Fibroblast of lung (primary cell): ENCODE measurements around the gene TOX3. TPM values are rescaled to one million over a fixed set of nuclear protein-coding genes. Genes with fewer than 3 reads are reported as not detected.

Source experiments
- DNase-seq, 2 donors: peaks; one replicate each; pipeline versions ENCODE4 v3.0.0 to v3.0.0-alpha.2; 2010; ENCODE audit warnings: low read depth in 2 of 2
- H2AFZ ChIP-seq: 2 replicates; pipeline ENCODE4 v1.5.1; 2012; ENCODE audit warnings: low read length, control low read depth, inconsistent platforms
- H3K27ac ChIP-seq: 2 replicates; pipeline ENCODE4 v1.5.1; 2011; ENCODE audit warnings: low read length, control low read depth; ENCODE audit not compliant: insufficient read depth
- H3K27me3 ChIP-seq: 2 replicates; pipeline ENCODE4 v1.5.1; 2011; ENCODE audit warnings: mild to moderate bottlenecking, low read length; ENCODE audit not compliant: control insufficient read depth, insufficient read depth
- H3K36me3 ChIP-seq: 2 replicates; pipeline ENCODE4 v1.5.1; 2011; ENCODE audit warnings: low read length; ENCODE audit not compliant: control insufficient read depth, insufficient read depth
- H3K4me1 ChIP-seq: 2 replicates; pipeline ENCODE4 v1.5.1; 2011; ENCODE audit warnings: low read length; ENCODE audit not compliant: control insufficient read depth, insufficient read depth; ENCODE audit errors: extremely low read depth
- H3K4me2 ChIP-seq: 2 replicates; pipeline ENCODE4 v1.5.1; 2011; ENCODE audit warnings: low read length, control low read depth; ENCODE audit not compliant: insufficient read depth; ENCODE audit errors: extremely low read depth
- H3K4me3 ChIP-seq, 4 experiments: fragments of 200-600 bp in 1 of 4; sonication (generic) in 1 of 4; replicated peaks in 1 of 4; 2 replicates each; pipeline ENCODE4 v1.5.1; 2011 to 2016; ENCODE audit warnings: low read length in 4 of 4, low read depth in 3 of 4, mild to moderate bottlenecking in 3 of 4, control low read depth in 2 of 4, inconsistent platforms in 1 of 4, mixed read lengths in 1 of 4; ENCODE audit not compliant: insufficient read depth in 1 of 4; ENCODE audit errors: control extremely low read depth in 1 of 4
- H3K79me2 ChIP-seq: 2 replicates; pipeline ENCODE4 v1.5.1; 2012; ENCODE audit warnings: mild to moderate bottlenecking, low read length, inconsistent platforms; ENCODE audit not compliant: control insufficient read depth, insufficient read depth
- H3K9ac ChIP-seq: 2 replicates; pipeline ENCODE4 v1.5.1; 2011; ENCODE audit warnings: mild to moderate bottlenecking, low read length, control low read depth; ENCODE audit not compliant: insufficient read depth
- H3K9me3 ChIP-seq: 2 replicates; pipeline ENCODE4 v1.5.1; 2012; ENCODE audit warnings: low read depth, low read length; ENCODE audit not compliant: control insufficient read depth, insufficient read depth
- H4K20me1 ChIP-seq: 2 replicates; pipeline ENCODE4 v1.5.1; 2011; ENCODE audit warnings: low read length; ENCODE audit not compliant: control insufficient read depth, insufficient read depth; ENCODE audit errors: extremely low read depth
- EZH2 ChIP-seq: IDR thresholded peaks from 2 replicates; pipeline ENCODE4 v1.5.1; 2012; ENCODE audit warnings: low read length, control low read depth, mild to moderate bottlenecking; ENCODE audit errors: missing control alignments
- polyA plus RNA-seq, 2 donors: library from polyadenylated mRNA; depleted of rRNA in 1 of 2; stranded (reverse) in 1 of 2; unstranded in 1 of 2; fragments of >200 nt; gene quantifications; 2 replicates each; pipeline ENCODE4 v1.2.1, GENCODE V29; 2011 to 2012; ENCODE audit warnings: missing spikeins in 1 of 2
- total RNA-seq: library from RNA; depleted of rRNA; stranded (reverse); fragments of >200 nt; gene quantifications from 2 replicates; pipeline ENCODE4 v1.2.1, GENCODE V29; 2014
- TF ChIP-seq, protein P1 (sequence below), 2 donors: IDR thresholded peaks in 1 of 2; conservative IDR thresholded peaks in 1 of 2; 1 replicate in 1 of 2; 2 replicates in 1 of 2; pipeline ENCODE4 v1.5.1; 2011 to 2012; ENCODE audit warnings: low read length in 2 of 2, control low read depth in 1 of 2, inconsistent platforms in 1 of 2, low read depth in 1 of 2, mild to moderate bottlenecking in 1 of 2

Gene TOX3
- total and polyA plus RNA-seq, 2 donors (not counting 1 experiment from before 2014, with no cell fraction given): not detected

DNA sequence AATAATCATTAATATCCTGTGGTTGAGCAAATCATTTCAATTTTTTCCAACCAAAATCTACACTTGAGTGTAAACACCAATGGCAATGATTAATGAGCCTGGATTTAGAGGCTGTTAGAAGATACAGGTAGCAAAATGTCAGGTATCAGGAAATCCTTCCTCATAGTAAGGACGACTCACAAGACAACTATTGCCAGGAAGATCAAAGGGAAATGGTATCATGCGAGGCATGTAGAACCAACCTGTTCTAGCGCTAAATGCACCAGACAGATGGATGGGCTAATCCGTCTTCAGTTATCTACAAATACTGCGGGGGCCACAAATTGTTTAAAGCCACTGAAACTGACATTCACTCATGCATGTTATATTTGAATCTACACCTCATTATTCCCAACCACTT is 28.1 kb downstream of the TOX3 start:
- TF ChIP-seq, protein P1, sequence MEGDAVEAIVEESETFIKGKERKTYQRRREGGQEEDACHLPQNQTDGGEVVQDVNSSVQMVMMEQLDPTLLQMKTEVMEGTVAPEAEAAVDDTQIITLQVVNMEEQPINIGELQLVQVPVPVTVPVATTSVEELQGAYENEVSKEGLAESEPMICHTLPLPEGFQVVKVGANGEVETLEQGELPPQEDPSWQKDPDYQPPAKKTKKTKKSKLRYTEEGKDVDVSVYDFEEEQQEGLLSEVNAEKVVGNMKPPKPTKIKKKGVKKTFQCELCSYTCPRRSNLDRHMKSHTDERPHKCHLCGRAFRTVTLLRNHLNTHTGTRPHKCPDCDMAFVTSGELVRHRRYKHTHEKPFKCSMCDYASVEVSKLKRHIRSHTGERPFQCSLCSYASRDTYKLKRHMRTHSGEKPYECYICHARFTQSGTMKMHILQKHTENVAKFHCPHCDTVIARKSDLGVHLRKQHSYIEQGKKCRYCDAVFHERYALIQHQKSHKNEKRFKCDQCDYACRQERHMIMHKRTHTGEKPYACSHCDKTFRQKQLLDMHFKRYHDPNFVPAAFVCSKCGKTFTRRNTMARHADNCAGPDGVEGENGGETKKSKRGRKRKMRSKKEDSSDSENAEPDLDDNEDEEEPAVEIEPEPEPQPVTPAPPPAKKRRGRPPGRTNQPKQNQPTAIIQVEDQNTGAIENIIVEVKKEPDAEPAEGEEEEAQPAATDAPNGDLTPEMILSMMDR (conservative IDR thresholded peaks at IDR 0.05 in 1 of 2, IDR thresholded peaks at IDR 0.05 in 1 of 2; ENCODE audit: low read depth in 1 of 2, low read length in 2 of 2): no peak
- no peak for TF ChIP-seq EZH2
- Histone ChIP-seq H3K79me2 (no peaks in the 10 kb centered on the region), H3K4me2 (no peak overlapping the region), H3K27ac (no peak overlapping the region), H4K20me1 (no peaks in the 10 kb centered on the region), H3K9ac (no peak overlapping the region), H3K4me1 (no peaks in the 10 kb centered on the region), H3K9me3 (no peaks in the 10 kb centered on the region), H3K36me3 (no peaks in the 10 kb centered on the region), H3K27me3 (no peaks in the 10 kb centered on the region), H3K4me3 (no peak overlapping the region), H2AFZ (no peak overlapping the region)
- no peak for DNase-seq

DNA sequence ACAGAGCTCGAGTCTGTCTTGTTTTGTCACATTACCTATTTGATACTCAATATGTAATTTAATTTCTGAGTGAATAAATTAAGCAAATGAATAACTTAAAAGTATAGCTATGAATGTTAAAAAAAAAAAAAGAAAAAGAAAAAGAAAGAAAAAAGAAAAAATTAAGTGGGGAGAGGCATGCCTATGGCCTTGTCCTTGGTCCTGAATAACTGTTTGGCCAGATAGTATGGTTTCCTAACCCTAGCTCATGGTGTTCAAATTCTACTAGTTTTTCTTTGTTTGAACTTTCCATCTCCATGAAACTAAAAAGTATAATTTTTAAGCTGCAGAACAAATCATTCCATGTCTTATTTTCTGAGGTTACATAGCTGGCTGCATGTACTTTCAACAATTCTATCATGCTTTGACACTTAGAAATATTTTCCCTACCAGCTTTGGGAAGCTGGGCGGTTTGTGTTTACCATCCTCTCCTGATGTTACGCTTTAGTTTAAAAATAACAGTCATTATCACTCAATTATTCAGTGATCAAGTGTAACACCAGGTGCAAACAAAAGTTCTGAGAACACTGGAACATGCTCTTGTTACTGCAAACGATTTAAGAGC is 31.8 kb downstream of the TOX3 start:
- Histone ChIP-seq H3K27me3 (no peaks in the 10 kb centered on the region), H2AFZ (no peak overlapping the region)
- no peak for TF ChIP-seq EZH2
- TF ChIP-seq, protein P1 (conservative IDR thresholded peaks at IDR 0.05 in 1 of 2, IDR thresholded peaks at IDR 0.05 in 1 of 2; ENCODE audit: low read depth in 1 of 2, low read length in 2 of 2): no peak

DNA sequence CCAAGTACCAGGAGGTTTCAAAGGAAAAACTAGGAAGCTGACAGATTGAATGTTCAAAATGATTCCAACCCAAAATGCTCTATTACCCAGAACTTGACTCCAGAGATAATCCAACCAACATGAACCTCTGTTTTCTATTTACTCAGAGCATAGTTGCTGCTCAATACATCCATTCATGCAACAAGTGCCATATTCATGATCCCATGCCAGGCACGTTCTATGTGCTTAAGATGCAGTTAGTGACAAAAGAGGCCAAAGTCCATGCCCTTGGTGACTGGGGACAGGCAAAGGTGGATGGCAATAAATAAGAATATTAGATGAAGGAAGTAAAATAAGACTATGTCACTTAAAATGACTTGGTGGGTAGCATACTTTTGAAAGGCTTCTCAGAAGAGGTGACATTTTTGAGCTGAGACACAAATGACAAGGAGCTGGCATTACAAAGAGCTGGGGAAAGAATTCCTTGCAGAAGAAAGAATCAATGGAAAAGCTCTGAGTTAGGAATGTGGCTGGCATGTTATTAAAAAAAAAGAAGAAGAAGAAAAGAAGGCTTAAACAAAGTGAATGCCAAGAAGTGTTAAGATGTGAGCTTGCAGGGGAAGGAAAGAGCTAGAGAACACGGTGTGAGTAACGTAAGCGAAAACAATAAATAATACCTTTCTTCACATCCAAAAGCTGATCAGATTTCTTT is 34.5 kb downstream of the TOX3 start:
- Histone ChIP-seq H3K4me2 (no peak overlapping the region), H4K20me1 (no peaks in the 10 kb centered on the region), H2AFZ (no peak overlapping the region), H3K9ac (no peak overlapping the region), H3K4me1 (no peaks in the 10 kb centered on the region), H3K4me3 (no peak overlapping the region), H3K79me2 (no peaks in the 10 kb centered on the region), H3K9me3 (no peaks in the 10 kb centered on the region), H3K36me3 (no peaks in the 10 kb centered on the region), H3K27ac (no peak overlapping the region), H3K27me3 (no peaks in the 10 kb centered on the region)
- DNase-seq: no peak
- TF ChIP-seq EZH2: no peak
- TF ChIP-seq, protein P1 (conservative IDR thresholded peaks at IDR 0.05 in 1 of 2, IDR thresholded peaks at IDR 0.05 in 1 of 2; ENCODE audit: low read depth in 1 of 2, low read length in 2 of 2): no peak

More for the DNA sequence above, 31.8 kb downstream of the TOX3 start:
- Histone ChIP-seq H3K79me2 (no peaks in the 10 kb centered on the region), H3K4me3 (no peak overlapping the region), H3K27ac (no peak overlapping the region), H3K9me3 (no peaks in the 10 kb centered on the region), H3K36me3 (no peaks in the 10 kb centered on the region), H3K9ac (no peak overlapping the region), H4K20me1 (no peaks in the 10 kb centered on the region), H3K4me1 (no peaks in the 10 kb centered on the region), H3K4me2 (no peak overlapping the region)
- no peak for DNase-seq
